CD4-positive, alpha-beta T cell (primary cell): ENCODE measurements around the gene CHMP4A. TPM values are rescaled to one million over a fixed set of nuclear protein-coding genes. Genes with fewer than 3 reads are reported as not detected.

ENCODE experiments used
- ATAC-seq: fragments of 200-7000 bp; cut with Tn5 transposase; one replicate; pipeline ENCODE4 v1.10.0; 2022; ENCODE audit warnings: mild to moderate bottlenecking; ENCODE audit not compliant: poor library complexity
- CTCF ChIA-PET: fragments of 350-600 bp; sonication (Branson Sonifier 250); formaldehyde crosslinking; loops from one replicate; lab custom pipeline; 2021; ENCODE audit warnings: antibody characterized with exemption, inconsistent platforms; lab: Charles Lee
- POLR2A ChIA-PET: fragments of 350-600 bp; sonication (Branson Sonifier 250); formaldehyde crosslinking; loops from one replicate; lab custom pipeline; 2021; ENCODE audit warnings: antibody characterized with exemption, inconsistent platforms; lab: Charles Lee
- DNase-seq, 14 experiments: peaks; one replicate each; pipeline ENCODE4 v3.0.0-alpha.2; 2013 to 2020; ENCODE audit warnings: mixed read lengths in 2 of 14
- H3K27ac ChIP-seq, 2 donors: one replicate each; pipeline versions ENCODE4 v1.5.1 to v1.7.0; 2013; ENCODE audit warnings: low read length in 2 of 2, low read depth in 1 of 2, mild to moderate bottlenecking in 1 of 2
- H3K27me3 ChIP-seq, 2 experiments: 1 replicate in 1 of 2; 2 replicates in 1 of 2; pipeline versions ENCODE4 v1.6.1 to v1.7.0; 2013; ENCODE audit warnings: low read length in 2 of 2, control low read depth in 1 of 2, mild to moderate bottlenecking in 1 of 2, moderate library complexity in 1 of 2; ENCODE audit not compliant: insufficient read depth in 2 of 2, control insufficient read depth in 1 of 2
- H3K36me3 ChIP-seq: one replicate; pipeline ENCODE4 v1.6.1; 2013; ENCODE audit warnings: low read length, control low read depth; ENCODE audit not compliant: insufficient read depth
- H3K4me1 ChIP-seq: one replicate; pipeline ENCODE4 v1.6.1; 2013; ENCODE audit warnings: low read length, control low read depth; ENCODE audit not compliant: insufficient read depth
- H3K4me3 ChIP-seq: one replicate; pipeline ENCODE4 v1.5.1; 2013; ENCODE audit warnings: mild to moderate bottlenecking, low read length, moderate library complexity
- H3K9me3 ChIP-seq, 2 experiments: 1 replicate in 1 of 2; 2 replicates in 1 of 2; pipeline versions ENCODE4 v1.6.1 to v1.7.0; 2013; ENCODE audit warnings: low read length in 2 of 2, mild to moderate bottlenecking in 2 of 2, control low read depth in 1 of 2, moderate library complexity in 1 of 2; ENCODE audit not compliant: control insufficient read depth in 1 of 2, insufficient read depth in 1 of 2
- H3K27ac Mint-ChIP-seq: one replicate; pipeline ENCODE4 v1.8.0; 2020; ENCODE audit warnings: mixed read lengths
- H3K27me3 Mint-ChIP-seq: one replicate; pipeline ENCODE4 v1.8.0; 2021; ENCODE audit warnings: mixed read lengths
- H3K36me3 Mint-ChIP-seq: one replicate; pipeline ENCODE4 v1.8.0; 2021; ENCODE audit warnings: low read depth, mixed read lengths
- H3K4me1 Mint-ChIP-seq: one replicate; pipeline ENCODE4 v1.8.0; 2021; ENCODE audit warnings: low read depth, mixed read lengths
- H3K4me3 Mint-ChIP-seq: one replicate; pipeline ENCODE4 v1.8.0; 2020; ENCODE audit warnings: mild to moderate bottlenecking, mixed read lengths
- H3K9me3 Mint-ChIP-seq: one replicate; pipeline ENCODE4 v1.8.0; 2020; ENCODE audit warnings: mixed read lengths
- CTCF ChIP-seq: fragments of 200-600 bp; IDR thresholded peaks from one replicate; pipeline ENCODE4 v1.8.0; 2022; ENCODE audit warnings: antibody characterized with exemption, mild to moderate bottlenecking
- intact Hi-C, 2 experiments: fragments of 100-400 bp; cut with DNase I in 1 of 2; cut with micrococcal nuclease in 1 of 2; formaldehyde crosslinking; loops; one replicate each; pipeline versions ENCODE4 v1.15.1 to v1.9.0; 2023 to 2025; cut with DNase I, micrococcal nuclease
- total RNA-seq, 174 experiments: library from RNA in 2 of 174; stranded (reverse) in 2 of 174; gene quantifications; one replicate each; pipeline ENCODE4 v1.2.3 and lab custom pipeline; 2021 to 2026

The CHMP4A gene
- total RNA-seq, 2 experiments from 2014 or later, result 73.4 to 80.1 TPM

DNA sequence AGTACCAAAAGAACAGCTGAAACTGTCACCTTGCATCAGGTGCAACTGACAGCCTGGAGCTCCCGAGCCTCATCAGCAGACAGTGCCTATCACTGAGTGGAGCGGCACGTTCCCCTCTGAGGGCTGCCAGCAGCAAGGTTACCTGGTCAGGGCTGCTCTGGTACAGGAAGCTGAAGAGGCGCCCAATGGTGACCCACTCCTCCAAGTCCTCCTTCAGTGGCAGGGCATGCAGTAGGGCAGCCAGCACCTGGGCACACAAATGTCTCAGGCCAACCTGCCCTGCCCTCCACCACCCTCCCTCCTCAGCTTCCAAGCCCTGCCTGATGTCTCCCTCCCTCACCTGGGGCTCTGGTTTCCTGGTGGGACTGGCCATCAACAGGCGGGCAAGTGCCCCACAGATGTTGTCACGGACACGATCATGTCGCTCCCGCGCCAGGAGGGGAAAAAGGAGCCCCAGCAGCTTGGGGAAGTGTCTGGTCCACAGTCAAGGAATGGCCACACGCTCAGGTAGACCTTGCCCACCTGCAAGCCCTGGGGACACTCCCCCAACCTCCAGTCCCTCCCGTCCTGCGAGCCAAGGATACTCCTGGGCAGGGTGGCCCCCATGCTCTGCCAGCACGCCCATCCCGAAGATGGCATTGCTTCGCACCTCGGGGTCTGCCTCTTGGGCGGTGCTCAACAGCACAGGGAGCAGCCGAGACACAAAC lies 31.8 kb downstream of the CHMP4A start:
- Histone ChIP-seq H3K9me3 (no peaks in the 10 kb centered on the region), H3K36me3 (peaks cover 98% of the 10 kb centered on the region), H3K27ac (no peak overlapping the region), H3K4me3 (no peak overlapping the region), H3K4me1 (peaks cover 3% of the 10 kb centered on the region), H3K27me3 (no peaks in the 10 kb centered on the region)
- Mint-ChIP-seq H3K4me1 (no peaks in the 10 kb centered on the region), H3K27me3 (no peaks in the 10 kb centered on the region), H3K36me3 (peaks cover 86% of the 10 kb centered on the region), H3K27ac (peak overlapping the region; percentile 42), H3K9me3 (no peaks in the 10 kb centered on the region), H3K4me3 (no peak overlapping the region)
- DNase-seq (no peak), ATAC-seq (peak; percentile 7)
- intact Hi-C loops, result no loop called here
- CTCF ChIA-PET, result no interaction called here
- POLR2A ChIA-PET, result interaction anchor here (1.3 to 1.4 kb wide), 2 partner anchors 11 to 20 kb away, joined by 4 read pairs; partner anchors contain the start of gene IRF9
- TF ChIP-seq CTCF, result no peak

- Histone ChIP-seq H3K27ac (no peak overlapping the region), H3K27me3 (no peaks in the 10 kb centered on the region), H3K9me3 (no peaks in the 10 kb centered on the region), H3K4me1 (peaks cover 3% of the 10 kb centered on the region), H3K36me3 (peaks cover 87% of the 10 kb centered on the region), H3K4me3 (no peak overlapping the region)
- ATAC-seq (no peak), DNase-seq (no peak)
- H3K4me3 Mint-ChIP-seq, result no peak overlapping the region
- H3K36me3 Mint-ChIP-seq, result peaks cover 80% of the 10 kb centered on the region
- no peaks in the 10 kb centered on the region for H3K9me3 Mint-ChIP-seq
- TF ChIP-seq CTCF, result no peak
- POLR2A ChIA-PET, result interaction anchor here (1.3 to 1.8 kb wide), 3 partner anchors 8 to 19 kb away, joined by 4 read pairs; partner anchors contain the start of genes IPO4 and IRF9
- H3K27ac Mint-ChIP-seq, result no peak overlapping the region
- no peaks in the 10 kb centered on the region for H3K4me1 Mint-ChIP-seq
- no peaks in the 10 kb centered on the region for H3K27me3 Mint-ChIP-seq
- intact Hi-C loops, result no loop called here
- CTCF ChIA-PET, result no interaction called here
Measured at GRCh38 chr14:24179961-24180796, 33.1 kb downstream of the CHMP4A start.

- ChIA-PET CTCF (interaction anchor here (1.0 kb wide), 1 partner anchor 36 kb away, joined by 3 read pairs; the partner anchor contains the start of gene MDP1), POLR2A (interaction anchor here (0.9 to 1.8 kb wide), 2 partner anchors 9 to 18 kb away, joined by 3 to 4 read pairs; partner anchors contain the start of genes IPO4 and IRF9)
- DNase-seq (no peak), ATAC-seq (no peak)
- intact Hi-C loops, result no loop called here
- peaks cover 3% of the 10 kb centered on the region for H3K4me1 ChIP-seq
- H3K9me3 ChIP-seq, result no peaks in the 10 kb centered on the region
- Mint-ChIP-seq H3K4me3 (no peak overlapping the region), H3K4me1 (peaks cover 6% of the 10 kb centered on the region), H3K9me3 (no peaks in the 10 kb centered on the region), H3K27ac (peak overlapping the region; percentile 47), H3K27me3 (no peaks in the 10 kb centered on the region), H3K36me3 (peaks cover 81% of the 10 kb centered on the region)
- H3K4me3 ChIP-seq, result no peak overlapping the region
- H3K36me3 ChIP-seq, result peaks cover 83% of the 10 kb centered on the region
- H3K27ac ChIP-seq, result no peak overlapping the region
- TF ChIP-seq CTCF, result no peak
- no peaks in the 10 kb centered on the region for H3K27me3 ChIP-seq
Measured at GRCh38 chr14:24179294-24179960, 33.9 kb downstream of the CHMP4A start.
